LoVo (cell line): Measurements from ENCODE around the gene AP2A1.

Experiments used
- DNase-seq: peaks from one replicate; pipeline ENCODE4 v3.0.0-alpha.2; 2016; ENCODE audit warnings: low spot score

The AP2A1 gene

DNA sequence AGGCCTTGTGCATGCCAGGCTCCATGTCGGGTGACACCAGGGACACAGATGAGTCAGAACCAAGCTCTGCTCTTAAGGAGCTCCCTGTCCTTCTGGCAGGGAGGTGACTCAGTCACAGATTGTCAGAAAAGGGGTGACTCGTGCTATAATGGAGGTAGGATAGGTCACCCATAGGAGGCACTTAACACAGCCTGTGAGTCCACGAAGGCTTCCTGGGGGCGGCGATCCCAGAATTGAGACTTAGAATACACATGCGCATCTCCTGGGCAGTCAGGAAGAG, 26.7 kb downstream of the AP2A1 start:
- DNase-seq = peak; percentile 8

DNA sequence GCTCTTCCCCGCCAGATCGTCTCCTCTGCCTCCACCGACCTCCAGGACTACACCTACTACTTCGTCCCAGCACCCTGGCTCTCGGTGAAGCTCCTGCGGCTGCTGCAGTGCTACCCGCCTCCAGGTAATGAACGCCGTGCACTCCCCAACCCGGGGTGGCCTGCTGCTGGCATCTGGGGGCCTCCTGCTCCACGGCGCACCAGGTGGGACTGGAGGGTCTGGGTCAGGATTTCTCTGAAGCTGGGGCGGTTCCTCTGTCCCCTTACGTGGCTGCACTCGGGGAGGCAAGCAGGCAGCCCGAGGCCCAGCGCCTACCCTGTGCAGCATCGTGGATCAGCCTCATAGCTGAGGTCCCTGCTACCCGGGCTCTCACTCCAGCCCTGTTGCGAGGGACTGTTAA, 28.8 kb downstream of the AP2A1 start:
- no peak for DNase-seq

DNA sequence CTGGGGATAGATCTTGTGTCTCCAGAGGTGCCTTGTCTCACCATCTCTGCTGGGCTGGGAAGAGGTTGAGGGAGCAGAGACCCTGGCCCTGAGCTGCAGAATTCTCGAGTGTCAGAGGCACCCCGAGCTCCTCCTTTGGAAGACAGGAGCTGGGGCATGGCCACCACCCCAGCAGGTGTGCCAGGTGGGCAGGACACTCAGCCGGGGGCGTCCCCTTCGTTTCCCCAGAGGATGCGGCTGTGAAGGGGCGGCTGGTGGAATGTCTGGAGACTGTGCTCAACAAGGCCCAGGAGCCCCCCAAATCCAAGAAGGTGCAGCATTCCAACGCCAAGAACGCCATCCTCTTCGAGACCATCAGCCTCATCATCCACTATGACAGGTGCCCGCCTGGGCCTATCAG, 31.8 kb downstream of the AP2A1 start:
- DNase-seq = no peak

DNA sequence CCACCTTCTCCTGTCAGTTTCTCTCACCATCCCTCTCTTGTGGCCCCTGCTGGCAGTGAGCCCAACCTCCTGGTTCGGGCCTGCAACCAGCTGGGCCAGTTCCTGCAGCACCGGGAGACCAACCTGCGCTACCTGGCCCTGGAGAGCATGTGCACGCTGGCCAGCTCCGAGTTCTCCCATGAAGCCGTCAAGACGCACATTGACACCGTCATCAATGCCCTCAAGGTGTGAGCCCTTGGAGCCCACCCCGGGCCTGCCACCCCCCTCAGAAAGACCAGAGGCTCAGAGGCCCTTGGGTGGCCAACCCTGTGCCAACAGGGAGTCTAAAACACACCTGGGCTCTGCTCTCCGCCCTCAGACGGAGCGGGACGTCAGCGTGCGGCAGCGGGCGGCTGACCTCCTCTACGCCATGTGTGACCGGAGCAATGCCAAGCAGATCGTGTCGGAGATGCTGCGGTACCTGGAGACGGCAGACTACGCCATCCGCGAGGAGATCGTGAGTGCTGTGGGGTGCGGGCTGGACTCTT, 32.5 kb downstream of the AP2A1 start:
- no peak for DNase-seq

DNA sequence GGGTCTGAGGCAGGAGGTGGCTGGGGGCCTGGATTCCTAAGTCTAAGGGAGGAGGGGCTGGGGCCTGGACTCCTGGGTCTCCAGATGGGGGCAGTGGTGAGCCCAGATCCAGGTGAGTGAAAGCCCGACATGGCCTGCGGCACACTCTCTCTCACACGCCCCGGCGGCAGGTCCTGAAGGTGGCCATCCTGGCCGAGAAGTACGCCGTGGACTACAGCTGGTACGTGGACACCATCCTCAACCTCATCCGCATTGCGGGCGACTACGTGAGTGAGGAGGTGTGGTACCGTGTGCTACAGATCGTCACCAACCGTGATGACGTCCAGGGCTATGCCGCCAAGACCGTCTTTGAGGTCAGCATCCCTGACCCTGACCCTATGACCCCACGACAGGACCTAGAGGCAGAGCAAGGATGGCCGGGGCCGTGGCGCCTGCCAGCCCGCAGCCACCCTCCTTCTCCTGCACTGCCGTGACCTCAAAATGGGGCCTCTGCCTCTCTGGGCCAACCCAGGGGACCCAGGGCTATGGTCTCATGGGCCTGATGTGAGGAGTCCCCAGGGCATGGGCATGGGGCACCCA, 33.1 kb downstream of the AP2A1 start:
- DNase-seq = no peak

DNA sequence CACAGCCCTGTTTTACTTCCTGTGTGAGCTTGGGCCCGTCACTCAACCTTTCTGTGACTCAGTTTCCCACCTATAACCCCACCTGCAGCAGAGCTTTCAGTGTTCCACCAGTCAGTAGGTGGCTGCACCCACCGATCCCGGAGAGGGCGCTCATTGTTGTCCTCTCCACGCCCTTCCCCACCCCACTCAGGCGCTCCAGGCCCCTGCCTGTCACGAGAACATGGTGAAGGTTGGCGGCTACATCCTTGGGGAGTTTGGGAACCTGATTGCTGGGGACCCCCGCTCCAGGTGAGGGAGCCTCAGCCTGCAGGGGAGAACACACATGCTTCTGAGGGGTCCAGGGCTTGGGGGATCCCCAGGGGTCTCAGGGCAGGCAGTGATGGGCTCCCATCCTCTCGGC, 34.0 kb downstream of the AP2A1 start:
- no peak for DNase-seq

DNA sequence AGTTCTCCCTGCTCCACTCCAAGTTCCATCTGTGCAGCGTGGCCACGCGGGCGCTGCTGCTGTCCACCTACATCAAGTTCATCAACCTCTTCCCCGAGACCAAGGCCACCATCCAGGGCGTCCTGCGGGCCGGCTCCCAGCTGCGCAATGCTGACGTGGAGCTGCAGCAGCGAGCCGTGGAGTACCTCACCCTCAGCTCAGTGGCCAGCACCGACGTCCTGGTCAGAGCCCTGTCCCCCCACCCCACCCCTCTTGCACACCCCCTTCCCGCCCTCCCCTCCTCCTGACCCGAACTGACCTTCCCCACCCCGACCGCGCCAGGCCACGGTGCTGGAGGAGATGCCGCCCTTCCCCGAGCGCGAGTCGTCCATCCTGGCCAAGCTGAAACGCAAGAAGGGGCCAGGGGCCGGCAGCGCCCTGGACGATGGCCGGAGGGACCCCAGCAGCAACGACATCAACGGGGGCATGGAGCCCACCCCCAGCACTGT, 34.6 kb downstream of the AP2A1 start:
- DNase-seq = no peak

DNA sequence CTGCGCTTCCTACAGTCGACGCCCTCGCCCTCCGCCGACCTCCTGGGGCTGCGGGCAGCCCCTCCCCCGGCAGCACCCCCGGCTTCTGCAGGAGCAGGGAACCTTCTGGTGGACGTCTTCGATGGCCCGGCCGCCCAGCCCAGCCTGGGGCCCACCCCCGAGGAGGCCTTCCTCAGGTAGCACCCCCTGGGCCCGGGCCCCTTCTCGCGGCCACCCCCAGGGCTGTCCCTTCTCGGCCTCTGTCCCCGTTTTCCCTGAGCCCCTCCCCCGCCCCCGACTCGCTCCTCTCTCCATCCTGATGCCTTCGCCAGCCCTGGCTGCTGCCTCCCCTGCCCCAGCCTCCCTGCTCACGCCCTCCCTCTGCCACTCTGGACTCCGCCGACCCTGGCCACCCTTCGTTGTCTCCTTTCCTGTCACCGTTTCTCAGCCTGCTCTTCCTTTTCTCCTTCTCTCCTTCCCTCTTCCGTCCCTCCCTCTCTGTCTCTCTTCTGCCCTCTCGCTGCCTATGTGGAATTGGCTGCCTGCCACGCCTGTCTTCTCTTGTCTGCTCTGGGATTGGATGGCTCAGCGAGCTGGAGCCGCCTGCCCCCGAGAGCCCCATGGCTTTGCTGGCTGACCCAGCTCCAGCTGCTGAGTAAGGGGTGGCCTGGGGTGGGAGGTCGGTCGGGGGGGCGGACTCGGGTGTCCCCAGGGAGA, 35.3 kb downstream of the AP2A1 start:
- DNase-seq = no peak

DNA sequence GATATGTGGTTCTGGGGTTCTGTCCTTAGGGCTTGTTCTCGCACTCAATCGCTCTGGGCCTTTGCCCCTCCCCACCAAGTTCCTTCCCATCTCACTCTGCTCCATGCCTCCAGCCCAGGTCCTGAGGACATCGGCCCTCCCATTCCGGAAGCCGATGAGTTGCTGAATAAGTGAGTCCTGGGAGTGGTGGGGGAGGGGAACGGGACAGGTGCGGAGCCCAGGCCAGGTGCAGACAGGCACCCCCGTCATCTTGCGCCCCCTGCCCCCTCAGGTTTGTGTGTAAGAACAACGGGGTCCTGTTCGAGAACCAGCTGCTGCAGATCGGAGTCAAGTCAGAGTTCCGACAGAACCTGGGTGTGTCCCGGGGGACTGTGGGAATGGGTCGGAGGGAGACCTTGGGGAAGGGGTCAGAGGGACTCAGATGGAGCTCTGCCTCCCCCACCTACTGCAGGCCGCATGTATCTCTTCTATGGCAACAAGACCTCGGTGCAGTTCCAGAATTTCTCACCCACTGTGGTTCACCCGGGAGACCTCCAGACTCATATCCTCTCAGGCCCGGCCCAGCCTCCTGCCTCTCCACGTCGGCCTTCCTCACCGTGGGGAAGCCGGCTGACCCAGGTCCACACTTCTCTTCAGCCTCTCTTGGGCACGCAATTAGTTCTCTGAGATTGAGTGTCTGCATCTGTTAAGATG, 36.2 kb downstream of the AP2A1 start:
- no peak for DNase-seq

DNA sequence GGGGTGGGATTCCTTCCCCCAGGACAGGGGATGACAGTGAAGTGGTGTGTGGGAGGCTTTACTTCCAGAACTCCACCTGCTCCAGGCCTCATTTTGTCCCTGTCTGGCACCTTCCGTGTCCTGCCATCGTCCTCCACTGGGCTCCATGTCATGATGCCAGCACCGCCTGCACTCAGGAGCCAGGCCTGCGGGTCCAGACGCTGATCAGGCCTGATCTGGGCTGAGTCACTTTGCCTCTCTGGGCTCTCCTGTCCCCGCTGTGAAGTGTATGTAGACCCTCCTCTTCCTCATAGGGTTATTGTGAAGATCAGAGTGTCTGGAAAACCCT, 36.7 kb downstream of the AP2A1 start:
- no peak for DNase-seq

DNA sequence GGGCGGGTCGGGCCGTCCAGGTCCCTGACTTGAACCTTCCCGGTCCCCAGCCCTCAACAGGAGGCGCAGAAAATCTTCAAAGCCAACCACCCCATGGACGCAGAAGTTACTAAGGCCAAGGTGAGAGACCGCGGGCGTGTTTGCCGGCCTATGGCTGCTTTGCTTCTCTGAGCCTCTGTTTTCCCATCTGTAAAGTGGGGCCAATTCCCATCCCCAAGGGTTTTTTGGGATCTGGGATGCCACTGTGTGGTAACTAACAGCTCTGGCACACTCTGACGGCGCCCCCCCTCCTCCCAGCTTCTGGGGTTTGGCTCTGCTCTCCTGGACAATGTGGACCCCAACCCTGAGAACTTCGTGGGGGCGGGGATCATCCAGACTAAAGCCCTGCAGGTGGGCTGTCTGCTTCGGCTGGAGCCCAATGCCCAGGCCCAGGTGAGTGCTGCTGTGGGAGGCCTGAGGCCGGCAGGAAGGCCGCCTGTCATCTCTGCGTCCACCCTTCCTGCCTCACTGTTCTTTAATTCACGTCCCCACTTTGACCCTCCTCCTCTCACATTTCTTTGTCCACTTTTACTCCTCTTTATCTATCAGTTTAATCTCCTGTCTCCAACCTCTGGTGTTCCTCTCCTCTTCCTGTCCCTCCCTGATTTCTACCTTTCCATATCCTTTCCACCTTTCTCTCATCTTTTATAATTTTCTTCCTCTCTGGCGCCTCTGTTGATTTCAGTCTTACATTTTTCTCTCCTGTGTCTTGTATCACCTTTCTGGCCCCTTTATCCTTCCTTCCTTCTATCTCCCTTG, 39.2 kb downstream of the AP2A1 start:
- no peak for DNase-seq

DNA sequence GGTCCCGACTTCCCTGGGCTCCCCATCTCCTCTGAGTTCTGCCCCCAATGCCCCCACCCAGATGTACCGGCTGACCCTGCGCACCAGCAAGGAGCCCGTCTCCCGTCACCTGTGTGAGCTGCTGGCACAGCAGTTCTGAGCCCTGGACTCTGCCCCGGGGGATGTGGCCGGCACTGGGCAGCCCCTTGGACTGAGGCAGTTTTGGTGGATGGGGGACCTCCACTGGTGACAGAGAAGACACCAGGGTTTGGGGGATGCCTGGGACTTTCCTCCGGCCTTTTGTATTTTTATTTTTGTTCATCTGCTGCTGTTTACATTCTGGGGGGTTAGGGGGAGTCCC, 39.8 kb downstream of the AP2A1 start:
- no peak for DNase-seq

DNA sequence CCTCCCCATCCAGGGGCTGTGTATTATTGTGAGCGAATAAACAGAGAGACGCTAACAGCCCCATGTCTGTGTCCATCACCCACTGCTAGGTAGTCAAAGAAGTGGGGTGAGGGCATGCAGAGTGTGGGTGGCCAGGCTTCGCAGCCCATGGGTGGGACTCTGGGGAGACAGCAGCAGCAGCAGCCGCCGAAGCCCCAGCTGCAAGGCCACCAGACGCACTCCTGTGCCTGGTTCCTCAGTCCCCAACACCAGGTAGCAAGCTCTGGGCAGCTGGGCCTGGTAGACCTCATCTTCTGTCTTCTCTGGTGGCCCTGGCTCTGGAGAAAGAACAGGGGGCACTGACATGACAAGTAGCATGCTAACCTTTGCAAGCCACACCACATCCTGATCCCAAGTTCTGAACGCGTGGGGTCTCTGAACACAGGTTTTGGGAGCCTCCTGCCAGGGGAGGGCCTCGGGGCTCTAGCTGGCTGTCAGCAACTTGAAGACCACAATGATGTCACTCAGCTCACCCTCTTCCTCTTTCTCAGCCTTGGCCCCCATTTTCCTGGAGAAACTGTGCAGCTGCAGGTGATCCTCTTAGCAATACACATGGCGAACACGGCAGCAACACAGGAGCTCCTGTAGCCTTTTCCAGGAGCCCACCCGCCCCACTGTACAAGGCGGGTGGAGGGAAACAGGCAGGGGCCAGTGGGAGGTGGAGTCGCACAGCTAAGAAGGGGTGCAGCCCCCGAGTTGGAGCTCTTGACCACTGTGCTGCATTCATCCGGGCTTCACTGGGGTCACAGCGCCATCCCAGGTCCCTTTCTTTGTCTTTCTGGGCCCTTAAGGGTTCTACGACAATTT, 40.5 kb downstream of the AP2A1 start:
- DNase-seq = no peak

DNA sequence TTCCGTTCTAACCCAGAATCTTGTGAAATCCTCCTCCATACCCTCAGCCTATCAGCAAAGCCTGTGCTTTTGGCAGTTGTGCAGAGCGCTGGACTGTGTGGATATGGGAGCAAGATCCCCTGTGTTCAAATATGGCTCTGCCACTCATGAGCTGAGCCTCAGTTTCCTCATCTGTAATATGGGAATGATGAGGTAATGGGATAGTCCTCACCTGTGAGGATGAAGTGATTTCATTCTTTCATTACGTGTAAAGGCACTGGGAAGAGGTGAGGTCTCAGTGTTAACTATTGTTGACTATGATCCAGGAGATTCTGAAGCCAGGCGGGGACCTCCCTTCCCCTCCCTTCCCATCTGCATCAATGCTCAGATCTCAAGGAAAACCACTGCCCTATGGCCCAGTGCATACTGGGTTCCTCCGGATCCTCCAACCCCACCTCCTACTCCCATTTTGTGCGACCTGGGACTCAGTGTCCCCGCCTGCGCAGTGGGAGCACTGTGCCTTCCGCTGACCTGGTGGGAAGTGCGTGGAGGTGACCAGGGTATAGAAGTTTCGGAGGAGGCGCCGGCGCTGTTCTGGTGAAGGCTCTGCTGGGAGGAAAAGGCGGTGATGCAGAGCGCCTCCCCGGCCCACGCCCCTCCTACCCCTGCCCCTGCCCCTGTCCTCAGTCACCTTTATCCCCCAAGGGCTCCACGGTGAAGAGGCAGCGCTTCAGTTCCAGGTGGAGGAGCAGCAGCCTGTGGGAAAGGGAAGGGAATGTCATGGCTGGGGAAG, 41.3 kb downstream of the AP2A1 start:
- DNase-seq = no peak

DNA sequence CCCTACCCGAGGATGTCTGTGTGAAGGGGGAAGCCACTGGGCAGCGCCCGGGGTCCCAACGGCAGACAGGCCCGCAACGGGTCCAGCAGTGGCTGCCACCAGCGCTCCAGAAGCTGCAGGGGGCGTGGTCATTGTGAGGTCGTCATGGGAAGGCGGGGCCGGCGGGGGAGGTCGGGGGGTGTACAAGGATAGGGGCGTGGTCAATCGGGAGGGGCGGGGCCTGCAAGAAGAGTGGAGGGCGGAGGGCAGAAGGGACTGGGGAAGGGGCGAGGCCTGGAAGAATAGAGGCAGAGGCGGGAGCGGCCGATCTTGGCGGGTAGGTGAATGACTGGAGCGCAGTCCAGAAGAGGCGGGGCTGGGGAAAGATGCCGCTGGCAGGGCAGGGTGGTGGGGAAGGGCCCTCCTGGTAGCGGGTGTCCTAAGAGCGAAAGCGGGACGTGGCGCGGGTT, 41.9 kb downstream of the AP2A1 start:
- no peak for DNase-seq

DNA sequence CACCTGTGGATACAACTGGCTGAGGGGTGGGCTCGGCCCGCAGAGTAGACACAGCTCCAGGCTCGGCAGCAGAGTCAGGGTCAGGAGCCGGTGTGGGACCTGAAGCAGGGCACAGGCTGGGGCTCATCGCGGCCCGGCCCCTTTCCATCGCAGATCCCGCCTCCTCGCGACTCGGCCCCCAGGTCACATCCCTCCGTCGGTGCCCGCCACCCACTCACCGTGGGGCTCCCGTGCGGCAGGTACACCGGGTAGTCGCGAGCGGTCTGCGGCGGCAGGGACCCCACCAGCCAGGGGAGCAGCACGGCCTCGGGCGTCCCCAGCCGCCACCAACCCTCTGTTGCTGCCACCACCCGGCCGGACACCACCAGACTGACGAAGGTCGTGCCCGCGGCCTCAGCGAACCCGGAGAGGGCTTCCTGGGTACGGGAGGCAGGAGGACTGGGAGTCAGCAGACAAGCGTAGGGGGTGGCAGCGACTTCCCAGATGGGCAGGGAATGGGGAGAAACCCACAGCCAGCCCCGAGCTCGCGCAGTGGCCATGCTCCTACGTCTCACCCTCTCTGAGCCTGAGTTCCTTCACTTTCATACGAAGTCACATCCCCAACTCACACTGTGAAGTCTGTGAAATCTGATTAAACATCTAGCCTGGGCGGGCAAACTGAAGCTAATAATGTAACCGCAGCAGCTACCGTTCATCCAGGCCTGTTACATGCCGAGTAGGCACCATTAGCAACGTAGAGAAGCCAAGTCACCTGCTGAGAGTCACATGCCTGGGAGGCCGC, 42.5 kb downstream of the AP2A1 start:
- DNase-seq = no peak

DNA sequence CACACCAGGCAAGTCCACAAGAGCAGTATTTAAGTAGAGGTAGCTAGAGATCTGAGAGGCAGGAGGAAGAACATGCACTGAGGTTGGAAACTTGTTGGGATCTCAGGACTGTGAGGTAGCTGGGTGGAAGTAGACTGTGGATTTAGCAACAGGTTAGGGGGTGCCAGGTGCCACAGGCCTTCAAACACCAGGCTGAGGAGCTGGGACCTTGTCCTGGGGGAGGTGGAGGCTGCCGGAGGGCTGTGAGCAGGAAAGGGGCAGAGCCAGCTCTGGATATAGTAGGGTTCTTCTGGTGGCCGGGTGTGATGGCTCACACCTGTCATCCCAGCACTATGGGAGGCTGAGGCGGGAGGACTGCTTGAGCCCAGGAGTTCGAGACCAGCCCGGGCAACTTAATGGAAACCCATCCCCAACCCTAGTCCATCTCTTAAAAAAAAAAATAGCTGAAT, 43.2 kb downstream of the AP2A1 start:
- DNase-seq = no peak

DNA sequence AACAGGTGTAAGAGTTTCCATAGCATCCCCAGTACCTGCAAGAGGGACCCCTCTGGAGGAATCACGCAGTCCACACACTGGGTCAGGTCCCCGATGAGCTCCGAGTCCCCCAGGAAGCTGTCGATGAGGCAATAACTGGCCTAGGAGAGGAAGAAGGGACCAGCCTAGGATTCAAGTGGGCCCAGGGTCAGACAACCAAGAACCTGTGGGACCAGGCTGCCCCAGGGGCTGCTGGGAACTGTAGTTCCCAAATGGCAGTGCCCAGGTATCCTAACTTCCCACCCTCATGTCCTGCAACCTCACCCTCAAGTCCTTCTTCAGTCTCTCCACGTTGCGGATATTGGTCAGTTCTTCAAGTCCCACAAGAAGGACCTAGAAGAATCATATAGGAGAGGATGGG, 44.5 kb downstream of the AP2A1 start:
- no peak for DNase-seq

DNA sequence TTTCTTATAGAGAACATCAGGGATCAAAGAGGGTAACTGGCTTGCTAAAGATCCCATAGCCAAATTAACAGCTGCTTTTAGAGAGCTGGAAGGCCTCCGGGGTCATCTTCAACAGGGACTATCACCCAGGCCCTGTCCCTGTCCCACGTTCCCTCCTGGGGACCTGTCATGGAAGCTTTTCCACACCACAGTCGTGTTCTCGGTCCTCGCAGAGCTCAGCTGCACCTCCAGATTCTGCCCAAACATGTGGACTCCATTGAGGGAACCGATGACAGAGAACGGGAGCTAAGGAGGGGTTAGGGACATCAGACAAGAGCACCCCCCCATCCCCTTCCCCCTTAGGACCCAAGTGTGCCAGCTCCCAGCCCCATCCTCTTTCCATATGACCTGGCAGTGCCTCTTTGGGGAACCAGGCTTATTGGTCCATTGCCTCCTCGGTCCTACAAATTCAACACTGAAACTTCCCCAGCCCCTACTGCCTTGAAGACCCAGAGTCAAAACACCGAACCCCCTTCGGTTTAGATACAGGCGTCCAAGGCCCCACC, 45.7 kb downstream of the AP2A1 start:
- DNase-seq = no peak
